K562 (cell line): ENCODE data around the gene CRHR1. TPM values are rescaled to one million over a fixed set of nuclear protein-coding genes. Genes with fewer than 3 reads are reported as not detected.

Source experiments
- ATAC-seq: fragments of 200-7000 bp; cut with Tn5 transposase; 3 replicates; pipeline ENCODE4 v1.9.1; 2020; ENCODE audit warnings: moderate library complexity
- Bru-seq: library from RNA; stranded (reverse); fragments of 400-500 nt; gene quantifications from one replicate; lab custom pipeline; 2021; lab: Mats Ljungman, UMichigan
- BruChase-seq, 2 experiments: library from RNA; stranded (reverse); fragments of 400-500 nt; gene quantifications; one replicate each; lab custom pipeline; 2021; lab: Mats Ljungman, UMichigan
- BruUV-seq: library from RNA; stranded (reverse); fragments of 400-500 nt; replicated peaks from 2 replicates; lab custom pipeline; 2021; lab: Mats Ljungman, UMichigan
- CTCF ChIA-PET: fragments of 300-600 bp; formaldehyde crosslinking; extraction: SDS; loops from one replicate; lab custom pipeline; 2021; ENCODE audit warnings: low intra/inter-chr PET ratio; lab: Yijun Ruan, JAX
- POLR2A ChIA-PET: fragments of 300-600, 350-650 bp; sonication (Branson Sonifier 250); formaldehyde crosslinking; extraction: SDS; loops from one replicate; lab custom pipeline; 2021; ENCODE audit warnings: antibody characterized with exemption, inconsistent platforms; lab: Yijun Ruan, JAX
- DNase-seq, 4 experiments: peaks; one replicate each; pipeline versions ENCODE4 v3.0.0 to v3.0.0-alpha.2; 2011 to 2018; ENCODE audit warnings: low spot score in 3 of 4, mixed read lengths in 3 of 4; ENCODE audit errors: extremely low read depth in 1 of 4
- FAIRE-seq: peaks from 2 replicates; lab custom pipeline; 2011; peaks lifted over from hg19 to GRCh38; lab: Jason Lieb, UNC
- H2AFZ ChIP-seq: 2 replicates; pipeline ENCODE4 v1.6.0; 2011; ENCODE audit warnings: low read depth, low read length, control low read depth, inconsistent platforms
- H3K27ac ChIP-seq: fragments of 200-600 bp; 3 replicates; pipeline ENCODE4 v1.8.0; 2011; ENCODE audit warnings: low read depth, mild to moderate bottlenecking, control low read depth, inconsistent platforms, low read length, moderate library complexity, mixed read lengths; ENCODE audit errors: extremely low read depth
- H3K27me3 ChIP-seq, 2 experiments: fragments of 300-600 bp in 1 of 2; 2 replicates in 1 of 2; 3 replicates in 1 of 2; pipeline versions ENCODE4 v1.6.0 to v1.8.0; 2011; ENCODE audit warnings: inconsistent platforms in 2 of 2, low read length in 2 of 2, mild to moderate bottlenecking in 1 of 2, mixed read lengths in 1 of 2, moderate library complexity in 1 of 2; ENCODE audit not compliant: control insufficient read depth in 2 of 2, insufficient read depth in 2 of 2
- H3K36me3 ChIP-seq: fragments of 300-600 bp; 3 replicates; pipeline ENCODE4 v1.8.0; 2011; ENCODE audit warnings: mild to moderate bottlenecking, low read length, inconsistent platforms; ENCODE audit not compliant: control insufficient read depth, insufficient read depth
- H3K4me1 ChIP-seq, 2 experiments: fragments of 200-600 bp in 1 of 2; replicated peaks in 1 of 2; 2 replicates in 1 of 2; 3 replicates in 1 of 2; pipeline versions ENCODE4 v1.5.1 to v1.8.0; 2011; ENCODE audit warnings: inconsistent platforms in 2 of 2, low read length in 2 of 2, mild to moderate bottlenecking in 1 of 2, mixed read lengths in 1 of 2, moderate library complexity in 1 of 2; ENCODE audit not compliant: control insufficient read depth in 2 of 2, insufficient read depth in 2 of 2
- H3K4me2 ChIP-seq: 2 replicates; pipeline ENCODE4 v1.6.1; 2011; ENCODE audit warnings: low read length, control low read depth, inconsistent platforms, mixed read lengths; ENCODE audit not compliant: insufficient read depth
- H3K4me3 ChIP-seq: fragments of 200-600 bp; sonication (generic), shearing (Covaris generic); 2 replicates; pipeline ENCODE4 v1.5.1; 2016; ENCODE audit warnings: control low read depth, inconsistent platforms
- H3K79me2 ChIP-seq: fragments of 200-600 bp; 3 replicates; pipeline ENCODE4 v1.8.0; 2011; ENCODE audit warnings: low read length, inconsistent platforms; ENCODE audit not compliant: control insufficient read depth, insufficient read depth
- H3K9ac ChIP-seq, 2 experiments: 2 replicates each; pipeline versions ENCODE4 v1.6.0 to v1.6.1; 2011; ENCODE audit warnings: low read depth in 2 of 2, low read length in 2 of 2, control low read depth in 1 of 2, inconsistent platforms in 1 of 2, mild to moderate bottlenecking in 1 of 2, mixed read lengths in 1 of 2; ENCODE audit not compliant: insufficient read depth in 1 of 2
- H3K9me1 ChIP-seq: one replicate; pipeline ENCODE4 v1.6.0; 2011; ENCODE audit warnings: inconsistent platforms, mild to moderate bottlenecking, low read length, moderate library complexity; ENCODE audit not compliant: control insufficient read depth, insufficient read depth
- H3K9me3 ChIP-seq: replicated peaks from 2 replicates; pipeline ENCODE4 v1.5.1; 2011; ENCODE audit warnings: low read depth, low read length, inconsistent platforms; ENCODE audit not compliant: control insufficient read depth, insufficient read depth
- H4K20me1 ChIP-seq: replicated peaks from 2 replicates; pipeline ENCODE4 v1.6.1; 2011; ENCODE audit warnings: low read length, inconsistent platforms, mixed read lengths; ENCODE audit not compliant: control insufficient read depth, insufficient read depth
- GTF2B ChIP-seq: IDR thresholded peaks from 2 replicates; pipeline ENCODE4 v1.6.1; 2011; ENCODE audit not compliant: insufficient read length; ENCODE audit errors: extremely low read depth
- HNRNPUL1 ChIP-seq: fragments of 200-400 bp; formaldehyde crosslinking; IDR thresholded peaks from 2 replicates; pipeline ENCODE4 v1.6.1; 2017; ENCODE audit warnings: low read length
- WGBS: fragments of 100-300 bp; shearing (Covaris generic); methylation state at CpG from one replicate; pipeline ENCODE4 v1.1.6; 2016; ENCODE audit warnings: low coverage, mixed read lengths; ENCODE audit not compliant: insufficient coverage; ENCODE audit errors: missing lambda C conversion rate; 5-methylcytosine and 5-hydroxymethylcytosine counted together
- in situ Hi-C: fragments of 300-500 bp; cut with MboI; formaldehyde crosslinking; loops from 4 replicates; pipeline ENCODE4 v1.15.0; 2018; ENCODE audit warnings: inconsistent platforms, mixed read lengths
- intact Hi-C: fragments of 100-400 bp; cut with micrococcal nuclease; formaldehyde crosslinking; loops from 2 replicates; pipeline ENCODE4 v1.14.2; 2022
- long read RNA-seq, 3 experiments: library from polyadenylated mRNA in 2 of 3; library from RNA in 1 of 3; unstranded in 2 of 3; stranded (forward) in 1 of 3; transcript quantifications; one replicate each; pipeline ENCODE4 v2.0.0, GENCODE V29; 2019 to 2022
- polyA minus RNA-seq, 3 experiments: library from RNA; depleted of rRNA, polyadenylated mRNA; stranded (reverse); fragments of >200 nt; gene quantifications; 2 replicates each; pipeline ENCODE4 v1.2.3, GENCODE V29; 2011
- polyA plus RNA-seq, 8 experiments: library from polyadenylated mRNA; depleted of rRNA in 4 of 8; stranded (reverse) in 5 of 8; unstranded in 3 of 8; fragments of >200 nt; fragmentation: Nextera tagmentation in 2 of 8; fragmentation: Illumina TruSeq in 1 of 8; extraction: Ambion mirVana in 2 of 8; extraction: Trizol in 1 of 8; gene quantifications; 2 replicates each; pipeline versions ENCODE4 v1.2.1 to v1.2.3, GENCODE V29; 2011 to 2014; ENCODE audit warnings: inconsistent platforms in 1 of 8, missing spikeins in 1 of 8
- total RNA-seq, 7 experiments: library from RNA; depleted of rRNA in 6 of 7; stranded (reverse); fragments of >200 nt in 6 of 7; fragmentation: Illumina TruSeq in 2 of 7; extraction: Trizol in 2 of 7; gene quantifications; 2 replicates each; pipeline versions ENCODE4 v1.2.1 to v1.2.3, GENCODE V29; 2011 to 2021; ENCODE audit warnings: low replicate concordance in 1 of 7
- TF ChIP-seq, protein P1 (sequence below): fragments of 450-650 bp; IDR thresholded peaks from 2 replicates; pipeline ENCODE4 v1.6.1; 2016; ENCODE audit warnings: missing biosample characterization, missing genetic modification characterization

Gene CRHR1
- not detected in 2 replicates for total RNA-seq (2011; cell fraction: chromatin; rRNA removed; ENCODE audit: low replicate concordance)
- not detected in 2 replicates for total RNA-seq (2011; cell fraction: nucleolus; rRNA removed)
- total RNA-seq (2011; cell fraction: nucleoplasm; rRNA removed) = not detected in 2 replicates
- total RNA-seq (2014; rRNA removed) = not detected in 2 replicates
- total RNA-seq (2014; rRNA removed; fragmentation: Illumina TruSeq; extraction: Trizol) = not detected in 2 replicates
- not detected in 2 replicates for total RNA-seq (2015; rRNA removed; fragmentation: Illumina TruSeq; extraction: Trizol)
- total RNA-seq (2021) = not detected in 2 replicates
- polyA plus RNA-seq (2011; rRNA removed) = not detected in 2 replicates
- not detected in 2 replicates for polyA plus RNA-seq (2011; cell fraction: cytosol; rRNA removed)
- not detected in 2 replicates for polyA plus RNA-seq (2011; cell fraction: nucleus; rRNA removed)
- polyA plus RNA-seq (2012) = not detected in 2 replicates
- polyA plus RNA-seq (2014; fragmentation: Illumina TruSeq; extraction: Trizol) = not detected in 2 replicates
- not detected for polyA plus RNA-seq (2014; fragmentation: Nextera tagmentation; extraction: Ambion mirVana)
- polyA plus RNA-seq (2014; rRNA removed) = 0.05 TPM in 1 of 2 replicates, not detected in the other
- polyA minus RNA-seq (2011; rRNA and poly(A)+ RNA removed) = not detected in 2 replicates
- polyA minus RNA-seq (2011; cell fraction: cytosol; rRNA and poly(A)+ RNA removed) = not detected in 2 replicates
- polyA minus RNA-seq (2011; cell fraction: nucleus; rRNA and poly(A)+ RNA removed) = not detected in 2 replicates
- not detected for Bru-seq, nascent RNA
- BruChase-seq, experiment 1, labeled RNA remaining after a 2-hour chase = not detected
- BruChase-seq, experiment 2, labeled RNA remaining after a 6-hour chase = not detected
- long read RNA-seq, experiment 1 = 0 reads
- long read RNA-seq, experiment 2 = 0 reads
- long read RNA-seq, experiment 3 = 0 reads

- intact Hi-C loops = no loop called here
- Histone ChIP-seq H3K9ac (peak within 1 kb of the TSS in 1 of 2 experiments; percentile 78; a peak in 2 of 4 replicates), H3K9me1 (no peaks in the 10 kb centered on the region), H3K4me1 (peaks cover 4 to 24% of the 10 kb centered on the region in 2 experiments; a peak in 4 of 5 replicates), H4K20me1 (peaks cover 9% of the 10 kb centered on the region), H3K9me3 (no peaks in the 10 kb centered on the region), H2AFZ (0 out of 2 replicates have a peak within 1 kb of the TSS, but pooled peaks have one; percentile 51), H3K4me3 (no peak within 1 kb of the TSS; the same call in 1 of the 2 replicates), H3K36me3 (no peaks in the 10 kb centered on the region), H3K27ac (no peak within 1 kb of the TSS), H3K4me2 (peak within 1 kb of the TSS; percentile 46; the same call in 1 of the 2 replicates), H3K27me3 (peaks cover 41 to 71% of the 10 kb centered on the region in 2 experiments), H3K79me2 (no peaks in the 10 kb centered on the region)
- ATAC-seq (no peak), DNase-seq (no peak), FAIRE-seq (no peak)
- TF ChIP-seq, protein P1, sequence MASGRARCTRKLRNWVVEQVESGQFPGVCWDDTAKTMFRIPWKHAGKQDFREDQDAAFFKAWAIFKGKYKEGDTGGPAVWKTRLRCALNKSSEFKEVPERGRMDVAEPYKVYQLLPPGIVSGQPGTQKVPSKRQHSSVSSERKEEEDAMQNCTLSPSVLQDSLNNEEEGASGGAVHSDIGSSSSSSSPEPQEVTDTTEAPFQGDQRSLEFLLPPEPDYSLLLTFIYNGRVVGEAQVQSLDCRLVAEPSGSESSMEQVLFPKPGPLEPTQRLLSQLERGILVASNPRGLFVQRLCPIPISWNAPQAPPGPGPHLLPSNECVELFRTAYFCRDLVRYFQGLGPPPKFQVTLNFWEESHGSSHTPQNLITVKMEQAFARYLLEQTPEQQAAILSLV (tag) = no peak
- TF ChIP-seq GTF2B (no peak), HNRNPUL1 (no peak)
- in situ Hi-C loops = no loop called here
- POLR2A ChIA-PET = no interaction called here
- WGBS = 12% methylated on average over 20 of the region's 56 CpGs
- CTCF ChIA-PET = no interaction called here
- no TSS peak for BruUV-seq
These were observed at the start of gene CRHR1 for GRCh38 chr17:45784293-45784740. Gene CRHR1 (plus strand): TSS chr17:45784320. CDS start chr17:45784545, 225 bp downstream.
